Liver (tissue), 9 donors: ENCODE measurements around the gene CAPRIN2. TPM values are rescaled to one million over a fixed set of nuclear protein-coding genes. Genes with fewer than 3 reads are reported as not detected.

Experiments used
- DNase-seq: peaks from one replicate; pipeline ENCODE4 v3.0.0-alpha.2; 2017; ENCODE audit warnings: low spot score
- H3K27ac ChIP-seq, 2 donors: one replicate each; pipeline ENCODE4 v1.7.0; 2013; ENCODE audit warnings: inconsistent platforms in 2 of 2, low read length in 2 of 2, control low read depth in 1 of 2, low read depth in 1 of 2, mild to moderate bottlenecking in 1 of 2
- H3K27me3 ChIP-seq, 4 donors: one replicate each; pipeline versions ENCODE4 v1.6.1 to v1.7.0; 2013; ENCODE audit warnings: low read length in 3 of 4, inconsistent platforms in 1 of 4, mild to moderate bottlenecking in 1 of 4, moderate library complexity in 1 of 4; ENCODE audit not compliant: control insufficient read depth in 4 of 4, insufficient read depth in 4 of 4
- H3K36me3 ChIP-seq, 4 donors: one replicate each; pipeline versions ENCODE4 v1.6.1 to v1.7.0; 2013; ENCODE audit warnings: low read length in 3 of 4, mild to moderate bottlenecking in 3 of 4, low read depth in 1 of 4, moderate library complexity in 1 of 4; ENCODE audit not compliant: control insufficient read depth in 4 of 4, insufficient read depth in 3 of 4
- H3K4me1 ChIP-seq, 4 donors: one replicate each; pipeline versions ENCODE4 v1.6.1 to v1.7.0; 2013; ENCODE audit warnings: low read length in 3 of 4, mild to moderate bottlenecking in 3 of 4, moderate library complexity in 1 of 4; ENCODE audit not compliant: control insufficient read depth in 4 of 4, insufficient read depth in 4 of 4
- H3K4me3 ChIP-seq, 3 donors: one replicate each; pipeline versions ENCODE4 v1.6.1 to v1.7.0; 2013; ENCODE audit warnings: low read length in 3 of 3, control low read depth in 1 of 3, low read depth in 1 of 3, mild to moderate bottlenecking in 1 of 3
- H3K9ac ChIP-seq, 2 donors: one replicate each; pipeline ENCODE4 v1.7.0; 2013; ENCODE audit warnings: low read length in 2 of 2, mild to moderate bottlenecking in 2 of 2, moderate library complexity in 2 of 2, control low read depth in 1 of 2, low read depth in 1 of 2
- H3K9me3 ChIP-seq, 4 donors: one replicate each; pipeline versions ENCODE4 v1.6.1 to v1.7.0; 2013; ENCODE audit warnings: low read length in 3 of 4; ENCODE audit not compliant: control insufficient read depth in 4 of 4
- FOXA1 ChIP-seq: IDR thresholded peaks from 2 replicates; pipeline ENCODE4 v1.6.1; 2016; ENCODE audit warnings: antibody characterized with exemption
- FOXA2 ChIP-seq: IDR thresholded peaks from 2 replicates; pipeline ENCODE4 v1.6.1; 2016; ENCODE audit warnings: antibody characterized with exemption
- HNF4G ChIP-seq: IDR thresholded peaks from 2 replicates; pipeline ENCODE4 v1.6.1; 2016; ENCODE audit warnings: antibody characterized with exemption
- JUND ChIP-seq, 2 donors: IDR thresholded peaks; 2 replicates each; pipeline ENCODE4 v1.6.1; 2016; ENCODE audit warnings: antibody characterized with exemption in 2 of 2
- NR2F2 ChIP-seq: IDR thresholded peaks from 2 replicates; pipeline ENCODE4 v1.6.1; 2016; ENCODE audit warnings: antibody characterized with exemption
- RAD21 ChIP-seq, 2 donors: IDR thresholded peaks; 2 replicates each; pipeline ENCODE4 v1.6.1; 2016; ENCODE audit warnings: antibody characterized with exemption in 2 of 2, mild to moderate bottlenecking in 2 of 2
- RXRA ChIP-seq, 2 donors: IDR thresholded peaks; 2 replicates each; pipeline ENCODE4 v1.6.1; 2017 to 2018; ENCODE audit warnings: antibody characterized with exemption in 2 of 2, mild to moderate bottlenecking in 1 of 2
- SP1 ChIP-seq: IDR thresholded peaks from 2 replicates; pipeline ENCODE4 v1.6.1; 2018; ENCODE audit warnings: antibody characterized with exemption, mild to moderate bottlenecking
- TAF1 ChIP-seq: conservative IDR thresholded peaks from 2 replicates; pipeline ENCODE4 v1.6.1; 2016; ENCODE audit warnings: antibody characterized with exemption, mild to moderate bottlenecking
- YY1 ChIP-seq: IDR thresholded peaks from 2 replicates; pipeline ENCODE4 v1.6.1; 2016; ENCODE audit warnings: antibody characterized with exemption, mild to moderate bottlenecking
- WGBS: extraction: QIAGEN DNeasy Blood & Tissue Kit; methylation state at CpG from one replicate; pipeline ENCODE4 v1.1.7; 2013; 5-methylcytosine and 5-hydroxymethylcytosine counted together
- polyA plus RNA-seq, 2 donors: library from polyadenylated mRNA; stranded (reverse) in 1 of 2; unstranded in 1 of 2; fragments of 200-250 nt in 1 of 2; fragments of >200 nt in 1 of 2; fragmentation: Nextera tagmentation in 1 of 2; extraction: Ambion mirVana in 1 of 2; gene quantifications; one replicate each; pipeline versions ENCODE4 v1.2.1 to v1.2.3, GENCODE V29; 2013 to 2015
- total RNA-seq, 2 donors: library from RNA; depleted of rRNA; stranded (reverse); fragments of >200 nt; gene quantifications; one replicate each; pipeline ENCODE4 v1.2.3, GENCODE V29; 2014
- TF ChIP-seq, protein P1 (sequence below): IDR thresholded peaks from 2 replicates; pipeline ENCODE4 v1.6.1; 2016; ENCODE audit warnings: antibody characterized with exemption
- TF ChIP-seq, protein P2 (sequence below): fragments of 150-350 bp; IDR thresholded peaks from 2 replicates; pipeline ENCODE4 v1.5.1; 2017; ENCODE audit warnings: improper control_type of control experiment, low read depth, low read length; ENCODE audit not compliant: missing input control
- TF ChIP-seq, protein P3 (sequence below): IDR thresholded peaks from 2 replicates; pipeline ENCODE4 v1.6.1; 2016; ENCODE audit warnings: antibody characterized with exemption
- TF ChIP-seq, protein P4 (sequence below): IDR thresholded peaks from 2 replicates; pipeline ENCODE4 v1.6.1; 2016; ENCODE audit warnings: antibody characterized with exemption
- TF ChIP-seq, protein P5 (sequence below): IDR thresholded peaks from 2 replicates; pipeline ENCODE4 v1.6.1; 2016; ENCODE audit warnings: antibody characterized with exemption, mild to moderate bottlenecking
- donor health status: healthy.
- donor health status: healthy.
- donor health status: healthy.
- donor health status: healthy.
- donor health status: healthy.

CAPRIN2 gene
- total and polyA plus RNA-seq, 4 donors, result 4.6 to 14.8 (median 9.4) TPM

DNA sequence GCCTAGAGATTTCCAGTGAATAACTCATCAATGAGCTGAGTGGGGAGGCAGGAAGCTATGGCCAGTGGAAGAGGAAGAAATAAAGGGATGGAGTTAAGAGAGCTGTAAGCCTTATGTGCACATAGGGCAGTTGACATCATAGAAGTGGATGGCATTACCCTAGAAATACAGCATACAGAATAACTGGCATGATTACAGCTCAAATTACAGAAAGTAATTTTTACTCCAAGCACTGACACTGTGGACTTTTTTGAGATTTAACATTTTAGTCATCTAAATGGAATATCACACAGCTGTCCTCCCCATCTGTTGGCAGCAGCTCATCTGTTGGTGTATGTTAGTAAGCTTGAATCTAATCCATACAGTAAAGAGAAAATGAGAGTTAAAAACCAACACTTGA, 53.7 kb downstream of the CAPRIN2 start (continued):
- TF ChIP-seq, protein P1, sequence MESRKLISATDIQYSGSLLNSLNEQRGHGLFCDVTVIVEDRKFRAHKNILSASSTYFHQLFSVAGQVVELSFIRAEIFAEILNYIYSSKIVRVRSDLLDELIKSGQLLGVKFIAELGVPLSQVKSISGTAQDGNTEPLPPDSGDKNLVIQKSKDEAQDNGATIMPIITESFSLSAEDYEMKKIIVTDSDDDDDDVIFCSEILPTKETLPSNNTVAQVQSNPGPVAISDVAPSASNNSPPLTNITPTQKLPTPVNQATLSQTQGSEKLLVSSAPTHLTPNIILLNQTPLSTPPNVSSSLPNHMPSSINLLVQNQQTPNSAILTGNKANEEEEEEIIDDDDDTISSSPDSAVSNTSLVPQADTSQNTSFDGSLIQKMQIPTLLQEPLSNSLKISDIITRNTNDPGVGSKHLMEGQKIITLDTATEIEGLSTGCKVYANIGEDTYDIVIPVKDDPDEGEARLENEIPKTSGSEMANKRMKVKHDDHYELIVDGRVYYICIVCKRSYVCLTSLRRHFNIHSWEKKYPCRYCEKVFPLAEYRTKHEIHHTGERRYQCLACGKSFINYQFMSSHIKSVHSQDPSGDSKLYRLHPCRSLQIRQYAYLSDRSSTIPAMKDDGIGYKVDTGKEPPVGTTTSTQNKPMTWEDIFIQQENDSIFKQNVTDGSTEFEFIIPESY, result no peak

DNA sequence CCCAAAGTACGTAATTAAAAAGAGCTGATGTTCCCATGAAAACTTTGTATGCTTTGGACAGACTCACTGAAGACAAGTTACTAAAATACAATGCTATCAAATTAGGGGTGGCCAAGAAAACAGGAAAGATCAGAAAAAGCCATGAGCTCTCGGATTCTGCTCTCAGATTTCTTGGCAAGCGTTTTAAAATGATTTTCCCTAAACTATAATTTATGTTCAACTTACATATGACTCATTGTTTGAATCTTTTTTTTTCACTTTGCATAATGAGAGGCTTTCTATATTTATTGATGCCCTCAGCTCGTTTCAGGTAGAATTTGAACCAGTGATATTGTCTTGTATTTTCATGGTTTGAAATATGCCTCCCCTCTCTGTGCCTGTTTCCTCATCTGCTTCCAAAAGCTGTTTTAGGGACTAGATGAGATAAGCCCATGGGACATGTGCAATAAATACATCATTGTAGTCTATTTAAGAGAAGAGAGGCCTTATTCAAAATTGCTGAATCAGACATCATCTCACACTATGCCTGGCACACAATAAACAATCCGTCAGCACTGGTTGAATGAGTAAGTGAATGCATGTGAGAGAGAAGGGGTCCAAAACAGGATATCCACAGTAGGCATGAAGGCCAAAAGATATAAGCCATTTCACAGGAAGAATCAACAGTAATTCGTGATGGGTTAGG, 54.4 kb downstream of the CAPRIN2 start:
- no peaks in the 10 kb centered on the region for H3K9me3 ChIP-seq
- DNase-seq, result no peak
- H3K36me3 ChIP-seq, result no peaks in the 10 kb centered on the region
- H3K9ac ChIP-seq, result no peak overlapping the region
- no peak overlapping the region for H3K4me3 ChIP-seq
- WGBS, result 84% methylated on average over 6 of the region's 6 CpGs
- TF ChIP-seq RAD21 (IDR thresholded peaks at IDR 0.05) (no peak), YY1 (no peak)
- H3K27ac ChIP-seq, result no peak overlapping the region
- no peaks in the 10 kb centered on the region for H3K27me3 ChIP-seq
- peaks cover 0 to 4% (median 1%) of the 10 kb centered on the region in 4 donors for H3K4me1 ChIP-seq

DNA sequence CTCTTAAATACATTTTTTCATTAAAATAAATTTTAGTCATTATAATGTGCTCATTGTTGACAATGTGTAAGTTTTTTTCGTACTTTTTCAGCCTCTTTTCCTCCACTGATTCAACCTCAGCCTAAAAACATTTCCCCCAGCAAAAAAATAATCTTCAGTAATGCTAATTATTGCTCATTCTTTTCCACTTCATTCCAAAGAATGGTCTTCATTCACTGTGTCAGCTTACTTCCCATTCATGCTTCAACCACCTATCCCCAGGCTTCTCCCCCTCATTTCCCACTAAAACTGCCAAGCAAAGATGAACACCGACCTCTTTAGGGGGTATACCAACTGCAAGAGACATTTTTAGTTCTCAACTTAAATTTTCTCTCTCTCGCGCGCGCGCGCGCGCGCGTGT, 56.4 kb downstream of the CAPRIN2 start:
- Histone ChIP-seq H3K9me3 (no peaks in the 10 kb centered on the region), H3K27ac (no peak overlapping the region), H3K36me3 (no peaks in the 10 kb centered on the region), H3K27me3 (no peaks in the 10 kb centered on the region), H3K4me3 (no peak overlapping the region), H3K9ac (no peak overlapping the region), H3K4me1 (peaks cover 0 to 24% (median 15%) of the 10 kb centered on the region in 4 donors)
- TF ChIP-seq RAD21 (IDR thresholded peaks at IDR 0.05) (no peak), SP1 (no peak), TAF1 (no peak), HNF4G (no peak), NR2F2 (no peak)
- TF ChIP-seq, protein P2, sequence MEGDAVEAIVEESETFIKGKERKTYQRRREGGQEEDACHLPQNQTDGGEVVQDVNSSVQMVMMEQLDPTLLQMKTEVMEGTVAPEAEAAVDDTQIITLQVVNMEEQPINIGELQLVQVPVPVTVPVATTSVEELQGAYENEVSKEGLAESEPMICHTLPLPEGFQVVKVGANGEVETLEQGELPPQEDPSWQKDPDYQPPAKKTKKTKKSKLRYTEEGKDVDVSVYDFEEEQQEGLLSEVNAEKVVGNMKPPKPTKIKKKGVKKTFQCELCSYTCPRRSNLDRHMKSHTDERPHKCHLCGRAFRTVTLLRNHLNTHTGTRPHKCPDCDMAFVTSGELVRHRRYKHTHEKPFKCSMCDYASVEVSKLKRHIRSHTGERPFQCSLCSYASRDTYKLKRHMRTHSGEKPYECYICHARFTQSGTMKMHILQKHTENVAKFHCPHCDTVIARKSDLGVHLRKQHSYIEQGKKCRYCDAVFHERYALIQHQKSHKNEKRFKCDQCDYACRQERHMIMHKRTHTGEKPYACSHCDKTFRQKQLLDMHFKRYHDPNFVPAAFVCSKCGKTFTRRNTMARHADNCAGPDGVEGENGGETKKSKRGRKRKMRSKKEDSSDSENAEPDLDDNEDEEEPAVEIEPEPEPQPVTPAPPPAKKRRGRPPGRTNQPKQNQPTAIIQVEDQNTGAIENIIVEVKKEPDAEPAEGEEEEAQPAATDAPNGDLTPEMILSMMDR, result no peak
- 83% methylated on average over 12 of the region's 12 CpGs for WGBS
- no peak for DNase-seq

DNA sequence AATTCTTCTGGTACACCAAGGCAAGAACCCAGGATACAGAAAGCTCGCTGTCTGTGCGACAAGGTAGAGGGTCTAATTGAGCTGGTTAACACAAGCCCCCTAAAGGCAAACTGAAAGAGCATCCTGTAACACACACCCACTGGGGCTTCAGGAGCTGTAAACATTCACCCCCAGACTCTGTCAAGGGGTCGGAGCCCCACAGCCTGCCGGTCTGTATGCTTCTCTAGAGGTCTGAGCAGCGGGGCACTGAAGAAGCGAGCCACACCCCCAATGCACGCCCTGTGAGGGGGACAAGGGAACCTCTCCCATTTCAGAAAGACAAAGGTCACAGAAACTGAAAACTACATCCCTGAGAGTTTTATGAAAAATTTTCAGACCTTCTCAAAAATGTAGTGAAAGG, 57.8 kb downstream of the CAPRIN2 start:
- Histone ChIP-seq H3K9ac (no peak overlapping the region), H3K4me1 (peaks cover 0 to 32% (median 16%) of the 10 kb centered on the region in 4 donors), H3K27ac (no peak overlapping the region), H3K36me3 (no peaks in the 10 kb centered on the region), H3K4me3 (no peak overlapping the region), H3K27me3 (no peaks in the 10 kb centered on the region), H3K9me3 (no peaks in the 10 kb centered on the region)
- TF ChIP-seq, protein P2, result no peak
- TF ChIP-seq, protein P3, sequence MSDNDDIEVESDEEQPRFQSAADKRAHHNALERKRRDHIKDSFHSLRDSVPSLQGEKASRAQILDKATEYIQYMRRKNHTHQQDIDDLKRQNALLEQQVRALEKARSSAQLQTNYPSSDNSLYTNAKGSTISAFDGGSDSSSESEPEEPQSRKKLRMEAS, result no peak
- TF ChIP-seq, protein P4, sequence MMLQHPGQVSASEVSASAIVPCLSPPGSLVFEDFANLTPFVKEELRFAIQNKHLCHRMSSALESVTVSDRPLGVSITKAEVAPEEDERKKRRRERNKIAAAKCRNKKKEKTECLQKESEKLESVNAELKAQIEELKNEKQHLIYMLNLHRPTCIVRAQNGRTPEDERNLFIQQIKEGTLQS, result no peak
- TF ChIP-seq JUND (IDR thresholded peaks at IDR 0.05), result no peak
- no peak for TF ChIP-seq RXRA (IDR thresholded peaks at IDR 0.05)
- no peak for TF ChIP-seq TAF1
- no peak for TF ChIP-seq SP1
- no peak for TF ChIP-seq HNF4G
- no peak for TF ChIP-seq YY1
- TF ChIP-seq, protein P5, sequence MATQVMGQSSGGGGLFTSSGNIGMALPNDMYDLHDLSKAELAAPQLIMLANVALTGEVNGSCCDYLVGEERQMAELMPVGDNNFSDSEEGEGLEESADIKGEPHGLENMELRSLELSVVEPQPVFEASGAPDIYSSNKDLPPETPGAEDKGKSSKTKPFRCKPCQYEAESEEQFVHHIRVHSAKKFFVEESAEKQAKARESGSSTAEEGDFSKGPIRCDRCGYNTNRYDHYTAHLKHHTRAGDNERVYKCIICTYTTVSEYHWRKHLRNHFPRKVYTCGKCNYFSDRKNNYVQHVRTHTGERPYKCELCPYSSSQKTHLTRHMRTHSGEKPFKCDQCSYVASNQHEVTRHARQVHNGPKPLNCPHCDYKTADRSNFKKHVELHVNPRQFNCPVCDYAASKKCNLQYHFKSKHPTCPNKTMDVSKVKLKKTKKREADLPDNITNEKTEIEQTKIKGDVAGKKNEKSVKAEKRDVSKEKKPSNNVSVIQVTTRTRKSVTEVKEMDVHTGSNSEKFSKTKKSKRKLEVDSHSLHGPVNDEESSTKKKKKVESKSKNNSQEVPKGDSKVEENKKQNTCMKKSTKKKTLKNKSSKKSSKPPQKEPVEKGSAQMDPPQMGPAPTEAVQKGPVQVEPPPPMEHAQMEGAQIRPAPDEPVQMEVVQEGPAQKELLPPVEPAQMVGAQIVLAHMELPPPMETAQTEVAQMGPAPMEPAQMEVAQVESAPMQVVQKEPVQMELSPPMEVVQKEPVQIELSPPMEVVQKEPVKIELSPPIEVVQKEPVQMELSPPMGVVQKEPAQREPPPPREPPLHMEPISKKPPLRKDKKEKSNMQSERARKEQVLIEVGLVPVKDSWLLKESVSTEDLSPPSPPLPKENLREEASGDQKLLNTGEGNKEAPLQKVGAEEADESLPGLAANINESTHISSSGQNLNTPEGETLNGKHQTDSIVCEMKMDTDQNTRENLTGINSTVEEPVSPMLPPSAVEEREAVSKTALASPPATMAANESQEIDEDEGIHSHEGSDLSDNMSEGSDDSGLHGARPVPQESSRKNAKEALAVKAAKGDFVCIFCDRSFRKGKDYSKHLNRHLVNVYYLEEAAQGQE, result no peak
- TF ChIP-seq FOXA2, result no peak
- TF ChIP-seq FOXA1, result no peak
- 96% methylated on average over 7 of the region's 7 CpGs for WGBS
- DNase-seq, result no peak
